ENCODE results near the gene PRDM11. TPM values are rescaled to one million over a fixed set of nuclear protein-coding genes. Genes with fewer than 3 reads are reported as not detected.

PRDM11 gene
- total and polyA plus RNA-seq, 3 experiments from 2014 or later, result 3.1 to 7.7 (median 5.6) TPM

DNA sequence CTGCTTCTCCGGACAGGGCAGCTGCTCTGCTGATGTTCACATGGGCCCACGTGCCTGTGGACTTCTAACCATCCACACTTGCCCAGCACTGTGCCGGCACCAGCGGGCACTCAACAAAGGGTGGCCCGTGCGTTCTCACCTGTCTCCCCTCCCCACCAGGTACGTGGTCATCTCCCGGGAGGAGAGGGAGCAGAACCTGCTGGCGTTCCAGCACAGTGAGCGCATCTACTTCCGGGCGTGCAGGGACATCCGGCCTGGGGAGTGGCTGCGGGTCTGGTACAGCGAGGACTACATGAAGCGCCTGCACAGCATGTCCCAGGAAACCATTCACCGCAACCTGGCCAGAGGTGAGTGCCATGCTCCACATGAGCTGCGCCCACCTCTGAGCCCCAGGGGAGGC is 73.0 kb downstream of the PRDM11 start:
- DNase-seq, result no peak
- Mint-ChIP-seq H3K36me3 (peaks cover 0 to 38% (median 19%) of the 10 kb centered on the region in 3 donors), H3K4me1 (peaks cover 0 to 5% (median 4%) of the 10 kb centered on the region in 3 donors), H3K4me3 (no peak overlapping the region), H3K9me3 (no peaks in the 10 kb centered on the region), H3K27ac (no peak overlapping the region), H3K27me3 (no peaks in the 10 kb centered on the region)
- no peaks in the 10 kb centered on the region for H3K36me3 ChIP-seq (ENCODE audit: insufficient read depth, low read length)
- CTCF ChIA-PET, result no interaction called here
- H3K4me3 ChIP-seq (ENCODE audit: low read length), result no peak overlapping the region
- POLR2A ChIA-PET, result no interaction called here
- H3K4me1 ChIP-seq (ENCODE audit: insufficient read depth, low read length), result no peaks in the 10 kb centered on the region
- no peak overlapping the region for H3K27ac ChIP-seq (ENCODE audit: low read depth, low read length)
- H3K9me3 ChIP-seq (ENCODE audit: low read length), result no peaks in the 10 kb centered on the region
- H3K27me3 ChIP-seq (ENCODE audit: insufficient read depth, low read length, poor library complexity, severe bottlenecking), result no peaks in the 10 kb centered on the region

DNA sequence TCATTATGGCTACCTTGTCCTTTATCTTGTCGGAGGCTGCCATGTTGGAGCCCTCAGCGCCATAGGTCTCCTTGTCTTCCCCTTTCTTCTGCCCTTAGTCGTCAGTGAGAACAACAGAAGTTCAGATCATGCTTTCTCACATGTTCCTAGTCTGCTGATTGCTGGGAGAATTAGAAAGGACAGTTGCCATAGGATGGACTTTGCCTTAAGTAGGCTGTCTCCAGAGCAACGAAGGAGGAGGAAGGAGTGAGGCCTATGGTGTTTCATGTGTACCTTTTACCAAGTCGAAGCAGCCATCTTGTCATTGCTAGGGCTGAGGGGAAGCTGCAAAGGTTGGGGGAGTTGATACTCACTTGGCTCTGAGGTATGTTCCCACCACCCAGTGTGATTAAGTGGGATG is 77.1 kb downstream of the PRDM11 start:
- Mint-ChIP-seq H3K4me1 (no peaks in the 10 kb centered on the region), H3K36me3 (peaks cover 0 to 72% (median 24%) of the 10 kb centered on the region in 3 donors), H3K9me3 (no peaks in the 10 kb centered on the region), H3K27ac (no peak overlapping the region), H3K27me3 (no peaks in the 10 kb centered on the region), H3K4me3 (no peak overlapping the region)
- H3K27me3 ChIP-seq (ENCODE audit: insufficient read depth, low read length, poor library complexity, severe bottlenecking), result no peaks in the 10 kb centered on the region
- CTCF ChIA-PET, result interaction anchor here (1.0 kb wide), 1 partner anchor 10 kb away, joined by 3 read pairs; no protein-coding TSS in a partner anchor
- no peaks in the 10 kb centered on the region for H3K36me3 ChIP-seq (ENCODE audit: insufficient read depth, low read length)
- no peaks in the 10 kb centered on the region for H3K4me1 ChIP-seq (ENCODE audit: insufficient read depth, low read length)
- H3K4me3 ChIP-seq (ENCODE audit: low read length), result no peak overlapping the region
- POLR2A ChIA-PET, result no interaction called here
- no peak overlapping the region for H3K27ac ChIP-seq (ENCODE audit: low read depth, low read length)
- no peak for DNase-seq
- H3K9me3 ChIP-seq (ENCODE audit: low read length), result no peaks in the 10 kb centered on the region

DNA sequence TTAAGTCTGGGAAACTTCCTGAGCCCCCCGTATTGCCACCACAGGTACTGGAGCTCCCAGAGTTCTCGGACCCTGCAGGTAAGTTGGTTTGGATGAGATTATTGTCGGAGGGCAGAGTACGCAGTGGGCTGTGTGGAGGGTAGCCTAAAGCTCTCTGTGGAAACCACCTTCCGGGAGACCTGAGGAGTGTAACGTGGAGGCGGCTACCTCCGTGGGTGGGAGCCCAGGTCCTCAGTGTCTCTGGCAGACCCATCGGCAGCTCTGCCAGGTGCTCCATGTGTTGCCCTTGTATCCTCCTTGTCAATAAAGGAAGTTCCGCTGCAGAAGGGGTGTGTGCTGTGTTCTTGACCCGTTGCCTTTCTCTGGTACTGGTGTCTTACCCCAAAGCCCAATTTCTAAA is 78.3 kb downstream of the PRDM11 start:
- Mint-ChIP-seq H3K36me3 (peaks cover 0 to 72% (median 24%) of the 10 kb centered on the region in 3 donors), H3K27me3 (no peaks in the 10 kb centered on the region), H3K4me1 (no peaks in the 10 kb centered on the region), H3K4me3 (no peak overlapping the region), H3K27ac (no peak overlapping the region), H3K9me3 (no peaks in the 10 kb centered on the region)
- H3K27me3 ChIP-seq (ENCODE audit: insufficient read depth, low read length, poor library complexity, severe bottlenecking), result no peaks in the 10 kb centered on the region
- no peaks in the 10 kb centered on the region for H3K9me3 ChIP-seq (ENCODE audit: low read length)
- H3K4me1 ChIP-seq (ENCODE audit: insufficient read depth, low read length), result no peaks in the 10 kb centered on the region
- CTCF ChIA-PET, result no interaction called here
- H3K4me3 ChIP-seq (ENCODE audit: low read length), result no peak overlapping the region
- DNase-seq, result no peak
- H3K27ac ChIP-seq (ENCODE audit: low read depth, low read length), result no peak overlapping the region
- POLR2A ChIA-PET, result no interaction called here
- no peaks in the 10 kb centered on the region for H3K36me3 ChIP-seq (ENCODE audit: insufficient read depth, low read length)

DNA sequence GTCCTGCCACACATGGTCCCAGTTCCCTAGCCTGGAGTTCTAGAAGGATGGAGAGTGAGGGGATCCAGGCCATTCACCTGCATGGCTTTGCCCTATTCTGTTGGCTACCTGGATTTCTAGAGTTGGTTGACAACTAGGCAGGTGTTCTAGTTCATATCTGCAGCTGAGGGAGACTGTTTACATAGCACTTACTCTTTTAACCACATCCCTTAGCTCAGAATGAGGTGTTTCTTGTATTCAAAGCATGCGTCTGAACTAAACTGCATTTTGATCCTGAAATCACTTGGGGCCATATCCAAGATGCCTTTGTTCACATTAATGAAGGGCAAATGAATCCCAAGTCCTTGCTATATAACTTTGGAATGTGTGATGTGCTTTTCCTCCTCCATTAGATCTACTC is 78.8 kb downstream of the PRDM11 start:
- ChIA-PET CTCF (no interaction called here), POLR2A (no interaction called here)
- no peaks in the 10 kb centered on the region for H3K4me1 Mint-ChIP-seq

DNA sequence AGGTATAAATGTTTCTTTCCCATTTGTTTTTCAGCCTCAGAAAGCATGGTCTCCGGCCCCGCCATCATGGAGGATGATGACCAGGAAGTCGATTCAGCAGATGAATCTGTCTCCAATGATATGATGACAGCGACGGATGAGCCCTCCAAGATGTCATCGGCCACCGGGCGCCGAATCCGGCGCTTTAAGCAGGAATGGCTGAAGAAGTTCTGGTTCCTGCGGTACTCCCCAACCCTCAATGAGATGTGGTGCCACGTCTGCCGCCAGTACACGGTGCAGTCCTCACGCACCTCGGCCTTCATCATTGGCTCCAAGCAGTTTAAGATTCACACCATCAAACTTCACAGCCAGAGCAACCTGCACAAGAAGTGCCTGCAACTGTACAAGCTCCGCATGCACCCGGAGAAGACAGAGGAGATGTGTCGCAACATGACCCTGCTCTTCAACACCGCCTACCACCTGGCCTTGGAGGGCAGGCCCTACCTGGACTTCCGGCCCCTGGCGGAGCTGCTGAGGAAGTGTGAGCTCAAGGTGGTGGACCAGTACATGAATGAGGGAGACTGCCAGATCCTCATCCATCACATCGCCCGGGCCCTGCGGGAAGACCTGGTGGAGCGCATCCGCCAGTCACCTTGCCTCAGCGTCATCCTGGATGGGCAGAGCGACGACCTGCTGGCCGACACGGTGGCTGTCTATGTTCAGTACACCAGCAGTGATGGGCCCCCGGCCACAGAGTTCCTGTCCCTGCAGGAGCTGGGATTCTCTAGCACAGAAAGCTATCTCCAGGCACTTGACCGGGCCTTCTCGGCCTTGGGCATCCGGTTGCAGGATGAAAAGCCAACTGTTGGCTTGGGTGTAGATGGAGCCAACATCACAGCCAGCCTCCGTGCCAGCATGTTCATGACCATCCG is 79.8 kb downstream of the PRDM11 start:
- Histone ChIP-seq H3K27me3 (ENCODE audit: insufficient read depth, low read length, poor library complexity, severe bottlenecking) (no peaks in the 10 kb centered on the region), H3K4me3 (ENCODE audit: low read length) (no peak overlapping the region), H3K9me3 (ENCODE audit: low read length) (no peaks in the 10 kb centered on the region), H3K4me1 (ENCODE audit: insufficient read depth, low read length) (no peaks in the 10 kb centered on the region), H3K27ac (ENCODE audit: low read depth, low read length) (no peak overlapping the region), H3K36me3 (ENCODE audit: insufficient read depth, low read length) (no peaks in the 10 kb centered on the region)
- ChIA-PET POLR2A (no interaction called here), CTCF (no interaction called here)
- peak overlapping the region in 1 of 8 donors; percentile 47 for H3K27ac Mint-ChIP-seq
- DNase-seq, result no peak
- no peaks in the 10 kb centered on the region for H3K9me3 Mint-ChIP-seq
- H3K4me1 Mint-ChIP-seq, result no peaks in the 10 kb centered on the region
- H3K36me3 Mint-ChIP-seq, result peaks cover 0 to 61% (median 18%) of the 10 kb centered on the region in 3 donors
- no peaks in the 10 kb centered on the region for H3K27me3 Mint-ChIP-seq
- H3K4me3 Mint-ChIP-seq, result no peak overlapping the region

More for the DNA sequence above, 78.8 kb downstream of the PRDM11 start:
- Mint-ChIP-seq H3K4me3 (no peak overlapping the region), H3K36me3 (peaks cover 0 to 67% (median 24%) of the 10 kb centered on the region in 3 donors), H3K9me3 (no peaks in the 10 kb centered on the region), H3K27ac (peak overlapping the region in 1 of 8 donors; percentile 42), H3K27me3 (no peaks in the 10 kb centered on the region)
- H3K27me3 ChIP-seq (ENCODE audit: insufficient read depth, low read length, poor library complexity, severe bottlenecking), result no peaks in the 10 kb centered on the region
- H3K4me1 ChIP-seq (ENCODE audit: insufficient read depth, low read length), result no peaks in the 10 kb centered on the region
- H3K36me3 ChIP-seq (ENCODE audit: insufficient read depth, low read length), result no peaks in the 10 kb centered on the region
- H3K27ac ChIP-seq (ENCODE audit: low read depth, low read length), result no peak overlapping the region
- no peak for DNase-seq
- no peak overlapping the region for H3K4me3 ChIP-seq (ENCODE audit: low read length)
- no peaks in the 10 kb centered on the region for H3K9me3 ChIP-seq (ENCODE audit: low read length)

DNA sequence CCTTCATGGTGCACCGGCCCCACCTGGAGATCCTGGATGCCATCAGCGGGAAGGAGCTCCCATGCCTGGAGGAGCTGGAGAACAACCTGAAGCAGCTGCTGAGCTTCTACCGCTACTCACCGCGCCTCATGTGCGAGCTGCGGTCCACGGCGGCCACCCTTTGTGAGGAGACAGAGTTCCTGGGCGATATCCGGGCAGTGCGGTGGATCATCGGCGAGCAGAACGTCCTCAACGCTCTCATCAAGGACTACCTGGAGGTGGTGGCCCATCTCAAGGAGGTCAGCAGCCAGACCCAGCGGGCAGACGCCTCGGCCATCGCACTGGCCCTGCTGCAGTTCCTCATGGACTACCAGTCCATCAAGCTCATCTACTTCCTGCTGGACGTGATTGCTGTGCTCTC is 80.5 kb downstream of the PRDM11 start:
- peaks cover 0 to 55% (median 12%) of the 10 kb centered on the region in 3 donors for H3K36me3 Mint-ChIP-seq
- no peak for DNase-seq

DNA sequence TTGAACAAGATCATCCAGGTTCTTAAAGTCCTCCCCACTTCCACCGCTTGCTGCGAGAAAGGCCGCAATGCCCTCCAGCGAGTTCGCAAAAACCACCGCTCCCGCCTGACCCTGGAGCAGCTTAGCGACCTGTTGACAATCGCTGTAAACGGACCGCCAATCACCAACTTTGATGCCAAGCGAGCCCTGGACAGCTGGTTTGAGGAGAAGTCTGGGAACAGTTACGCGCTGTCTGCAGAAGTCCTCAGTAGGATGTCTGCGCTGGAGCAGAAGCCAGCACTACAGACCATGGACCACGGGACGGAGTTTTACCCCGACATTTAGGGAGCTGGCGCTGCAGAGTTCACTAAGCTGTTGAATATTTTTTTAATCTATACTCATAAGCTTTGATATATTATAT is 81.4 kb downstream of the PRDM11 start:
- H3K4me3 ChIP-seq (ENCODE audit: low read length), result no peak overlapping the region
- Mint-ChIP-seq H3K9me3 (no peaks in the 10 kb centered on the region), H3K36me3 (peaks cover 0 to 50% (median 12%) of the 10 kb centered on the region in 3 donors), H3K4me3 (no peak overlapping the region), H3K27me3 (no peaks in the 10 kb centered on the region), H3K27ac (no peak overlapping the region), H3K4me1 (no peaks in the 10 kb centered on the region)
- CTCF ChIA-PET, result interaction anchor here (0.9 to 1.5 kb wide), 2 partner anchors 16 to 301 kb away, joined by 3 to 4 read pairs; no protein-coding TSS in a partner anchor
- H3K9me3 ChIP-seq (ENCODE audit: low read length), result no peaks in the 10 kb centered on the region
- POLR2A ChIA-PET, result no interaction called here
- H3K36me3 ChIP-seq (ENCODE audit: insufficient read depth, low read length), result no peaks in the 10 kb centered on the region
- H3K27me3 ChIP-seq (ENCODE audit: insufficient read depth, low read length, poor library complexity, severe bottlenecking), result no peaks in the 10 kb centered on the region
- no peak overlapping the region for H3K27ac ChIP-seq (ENCODE audit: low read depth, low read length)
- DNase-seq, result no peak
- H3K4me1 ChIP-seq (ENCODE audit: insufficient read depth, low read length), result no peaks in the 10 kb centered on the region

More for the DNA sequence above, 80.5 kb downstream of the PRDM11 start:
- Mint-ChIP-seq H3K27ac (no peak overlapping the region), H3K27me3 (no peaks in the 10 kb centered on the region), H3K4me1 (no peaks in the 10 kb centered on the region), H3K9me3 (no peaks in the 10 kb centered on the region), H3K4me3 (no peak overlapping the region)
- CTCF ChIA-PET, result interaction anchor here (1.5 kb wide), 1 partner anchor 17 kb away, joined by 4 read pairs; no protein-coding TSS in a partner anchor
- Histone ChIP-seq H3K27ac (ENCODE audit: low read depth, low read length) (no peak overlapping the region), H3K4me3 (ENCODE audit: low read length) (no peak overlapping the region), H3K4me1 (ENCODE audit: insufficient read depth, low read length) (no peaks in the 10 kb centered on the region), H3K9me3 (ENCODE audit: low read length) (no peaks in the 10 kb centered on the region), H3K27me3 (ENCODE audit: insufficient read depth, low read length, poor library complexity, severe bottlenecking) (no peaks in the 10 kb centered on the region), H3K36me3 (ENCODE audit: insufficient read depth, low read length) (no peaks in the 10 kb centered on the region)
- POLR2A ChIA-PET, result no interaction called here

DNA sequence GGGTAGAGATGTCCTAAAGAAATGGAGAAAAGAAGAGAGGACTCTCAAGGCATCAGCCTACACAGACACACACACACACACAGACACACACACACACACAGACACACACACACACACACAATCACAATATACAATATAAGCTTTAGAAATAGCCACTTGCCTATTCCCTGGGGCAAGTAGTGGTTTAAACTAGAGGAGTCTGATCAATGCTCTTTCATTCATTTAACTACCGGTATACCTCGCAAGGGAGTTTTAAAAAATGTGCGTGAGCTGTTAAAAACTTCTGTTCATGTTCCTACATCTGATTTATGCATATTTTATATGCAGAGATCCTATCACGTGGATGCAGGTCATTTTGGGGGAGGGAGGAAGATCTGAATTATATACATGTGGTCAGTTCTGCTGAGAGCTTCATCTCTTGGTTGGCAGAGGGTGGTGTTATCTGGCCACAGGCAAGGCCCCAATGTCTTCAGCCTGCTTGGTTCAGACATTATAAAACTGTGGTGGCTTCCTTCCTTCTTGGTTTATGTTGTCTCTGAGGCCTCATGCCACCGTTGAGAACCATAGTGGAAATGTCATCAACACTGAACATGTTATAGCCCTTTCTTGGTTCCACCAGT is 83.1 kb downstream of the PRDM11 start:
- Histone ChIP-seq H3K4me3 (ENCODE audit: low read length) (no peak overlapping the region), H3K4me1 (ENCODE audit: insufficient read depth, low read length) (no peaks in the 10 kb centered on the region), H3K27me3 (ENCODE audit: insufficient read depth, low read length, poor library complexity, severe bottlenecking) (no peaks in the 10 kb centered on the region), H3K36me3 (ENCODE audit: insufficient read depth, low read length) (no peaks in the 10 kb centered on the region), H3K27ac (ENCODE audit: low read depth, low read length) (no peak overlapping the region), H3K9me3 (ENCODE audit: low read length) (no peaks in the 10 kb centered on the region)
- Mint-ChIP-seq H3K27ac (peak overlapping the region in 1 of 8 donors; percentile 2), H3K27me3 (no peaks in the 10 kb centered on the region), H3K4me1 (peaks cover 0 to 4% (median 0%) of the 10 kb centered on the region in 3 donors), H3K9me3 (no peaks in the 10 kb centered on the region), H3K36me3 (peaks cover 0 to 41% (median 6%) of the 10 kb centered on the region in 3 donors), H3K4me3 (no peak overlapping the region)
- ChIA-PET CTCF (interaction anchor here (0.6 kb wide), 1 partner anchor 90 kb away, joined by 3 read pairs; no protein-coding TSS in a partner anchor), POLR2A (no interaction called here)
- DNase-seq, result no peak
